Esophagus squamous epithelium (tissue), 4 donors: ENCODE data around the gene KSR2.

ENCODE experiments used
- CTCF ChIP-seq, 6 experiments: fragments of 450-650 bp in 4 of 6; fragments of 200-600 bp in 2 of 6; sonication (generic) in 2 of 6; IDR thresholded peaks; one replicate each; pipeline ENCODE4 v1.5.1; 2016 to 2019; ENCODE audit warnings: antibody characterized with exemption in 6 of 6, mild to moderate bottlenecking in 4 of 6, moderate library complexity in 4 of 6
- POLR2A ChIP-seq, 4 donors: fragments of 450-650 bp; IDR thresholded peaks; one replicate each; pipeline ENCODE4 v1.6.1; 2017; ENCODE audit warnings: antibody characterized with exemption in 4 of 4, mild to moderate bottlenecking in 4 of 4, moderate library complexity in 3 of 4

GRCh38 chr12:117703584-117703983 lies 265.2 kb downstream of the KSR2 start:
- TF ChIP-seq CTCF (IDR thresholded peaks at IDR 0.05) (no peak), POLR2A (IDR thresholded peaks at IDR 0.05) (no peak)
